Thymus (tissue), 11 donors: ENCODE data around the gene KCNG2. TPM values are rescaled to one million over a fixed set of nuclear protein-coding genes. Genes with fewer than 3 reads are reported as not detected.

Experiments
- DNase-seq, 9 donors: peaks; one replicate each; pipeline ENCODE4 v3.0.0-alpha.2; 2013; ENCODE audit warnings: low spot score in 9 of 9, low read depth in 6 of 9, missing footprints in 1 of 9
- H3K27ac ChIP-seq, 2 donors: one replicate each; pipeline ENCODE4 v1.5.1; 2013; ENCODE audit warnings: control low read depth in 1 of 2, low read depth in 1 of 2, low read length in 1 of 2, mild to moderate bottlenecking in 1 of 2, moderate library complexity in 1 of 2
- H3K27me3 ChIP-seq, 2 donors: one replicate each; pipeline ENCODE4 v1.5.1; 2013; ENCODE audit warnings: low read length in 1 of 2; ENCODE audit not compliant: control insufficient read depth in 2 of 2, insufficient read depth in 1 of 2
- H3K36me3 ChIP-seq, 2 donors: one replicate each; pipeline ENCODE4 v1.5.1; 2013; ENCODE audit warnings: low read length in 1 of 2, mild to moderate bottlenecking in 1 of 2, moderate library complexity in 1 of 2; ENCODE audit not compliant: control insufficient read depth in 2 of 2, insufficient read depth in 2 of 2
- H3K4me1 ChIP-seq, 2 donors: one replicate each; pipeline ENCODE4 v1.5.1; 2013; ENCODE audit warnings: low read length in 2 of 2; ENCODE audit not compliant: control insufficient read depth in 2 of 2, insufficient read depth in 2 of 2
- H3K4me3 ChIP-seq, 2 donors: one replicate each; pipeline ENCODE4 v1.5.1; 2013; ENCODE audit warnings: low read length in 2 of 2, control low read depth in 1 of 2, mild to moderate bottlenecking in 1 of 2
- H3K9me3 ChIP-seq, 2 donors: one replicate each; pipeline ENCODE4 v1.5.1; 2013; ENCODE audit warnings: low read length in 1 of 2, mild to moderate bottlenecking in 1 of 2; ENCODE audit not compliant: control insufficient read depth in 2 of 2, insufficient read depth in 1 of 2
- WGBS: extraction: QIAGEN DNeasy Blood & Tissue Kit; methylation state at CpG from one replicate; pipeline ENCODE4 v1.1.7; 2013; 5-methylcytosine and 5-hydroxymethylcytosine counted together
- polyA plus RNA-seq: library from polyadenylated mRNA; stranded (reverse); fragments of 200-250 nt; gene quantifications from one replicate; pipeline ENCODE4 v1.2.3, GENCODE V29; 2013
- total RNA-seq: library from RNA; stranded (reverse); fragments of 120-200 nt; gene quantifications from one replicate; pipeline ENCODE4 v1.2.4, GENCODE V29; 2013
- donor health status: healthy.

KCNG2 gene
- total and polyA plus RNA-seq, 2 donors, result 0.14 to 0.19 TPM

DNA sequence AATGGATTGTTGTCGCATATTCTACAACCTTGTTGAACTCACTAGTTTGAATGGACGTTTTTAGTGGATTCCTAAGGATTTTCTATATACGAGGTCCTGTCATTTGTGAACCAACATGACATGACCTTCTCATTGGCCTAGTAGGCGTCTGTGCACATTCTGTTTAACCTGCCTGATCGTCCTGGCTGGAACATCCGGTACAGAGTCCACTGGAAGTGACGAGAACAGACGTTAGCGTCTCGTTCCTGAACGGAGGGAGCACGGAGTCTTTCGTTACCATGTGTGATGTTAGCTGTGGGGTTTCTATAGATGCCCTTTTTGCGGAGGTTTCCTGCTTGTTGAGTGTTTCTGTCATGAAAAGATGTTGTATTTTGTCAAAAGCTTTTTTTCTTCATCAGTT lies 91.8 kb downstream of the KCNG2 start:
- H3K27me3 ChIP-seq, result no peaks in the 10 kb centered on the region
- WGBS, result 96% methylated on average over 14 of the region's 14 CpGs
- H3K27ac ChIP-seq, result no peak overlapping the region
- H3K36me3 ChIP-seq, result no peaks in the 10 kb centered on the region
- DNase-seq, result no peak
- H3K4me1 ChIP-seq, result no peaks in the 10 kb centered on the region
- H3K4me3 ChIP-seq, result no peak overlapping the region
- H3K9me3 ChIP-seq, result peaks cover under 1 to 36% of the 10 kb centered on the region in 2 donors

- Histone ChIP-seq H3K4me3 (no peak overlapping the region), H3K4me1 (no peaks in the 10 kb centered on the region), H3K27me3 (no peaks in the 10 kb centered on the region), H3K9me3 (peaks cover 0 to 25% of the 10 kb centered on the region in 2 donors), H3K36me3 (no peaks in the 10 kb centered on the region), H3K27ac (no peak overlapping the region)
- 92% methylated on average over 5 of the region's 5 CpGs for WGBS
- no peak for DNase-seq
Observed at GRCh38 chr18:79890674-79891073, 92.9 kb downstream of the KCNG2 start.

- peaks cover 10 to 47% of the 10 kb centered on the region in 2 donors for H3K9me3 ChIP-seq
- WGBS, result 96% methylated on average over 3 of the region's 3 CpGs
- no peak for DNase-seq
Observed at GRCh38 chr18:79896738-79897137, 99.0 kb downstream of the KCNG2 start.

DNA sequence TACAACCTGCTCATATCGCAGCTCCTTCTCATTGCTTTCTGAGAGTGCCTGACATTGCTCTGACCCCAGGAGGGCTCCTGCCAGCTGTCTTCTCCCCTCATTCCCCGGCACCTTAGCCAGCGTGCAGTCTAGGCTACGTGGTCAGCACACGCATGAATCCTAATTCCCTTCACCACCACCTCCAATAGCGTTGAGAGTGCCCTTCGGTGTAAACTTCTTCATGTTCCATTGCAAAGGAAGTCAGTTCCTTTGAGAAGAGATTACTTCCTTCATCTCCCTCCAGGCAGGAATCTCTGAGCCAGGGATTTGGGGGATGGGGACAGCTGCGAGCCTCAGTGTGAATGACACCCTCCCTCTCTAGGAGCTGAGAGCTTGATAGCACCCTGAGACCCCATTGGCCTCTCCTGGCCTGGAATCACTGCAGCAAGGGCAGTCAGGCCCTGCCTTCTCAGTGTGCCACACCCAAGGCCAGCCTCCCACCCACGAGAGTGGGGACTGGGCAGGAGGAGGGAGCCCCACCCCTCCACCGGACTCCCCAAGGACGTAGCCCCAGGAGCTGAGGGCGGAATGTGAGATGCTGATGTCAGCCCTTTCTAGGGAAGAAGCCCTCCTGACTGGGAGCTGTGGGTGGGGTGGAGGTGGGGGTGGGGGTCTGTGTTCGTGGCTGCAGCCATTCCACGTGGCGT lies 100.3 kb downstream of the KCNG2 start:
- WGBS, result 97% methylated on average over 15 of the region's 15 CpGs
- H3K27me3 ChIP-seq, result no peaks in the 10 kb centered on the region
- H3K4me1 ChIP-seq, result no peaks in the 10 kb centered on the region
- no peak for DNase-seq
- no peak overlapping the region for H3K4me3 ChIP-seq
- H3K9me3 ChIP-seq, result peaks cover 16 to 60% of the 10 kb centered on the region in 2 donors
- no peak overlapping the region for H3K27ac ChIP-seq
- H3K36me3 ChIP-seq, result peaks cover 2 to 9% of the 10 kb centered on the region in 2 donors

More at GRCh38 chr18:79896738-79897137, 99.0 kb downstream of the KCNG2 start:
- H3K27ac ChIP-seq, result no peak overlapping the region
- H3K27me3 ChIP-seq, result no peaks in the 10 kb centered on the region
- H3K36me3 ChIP-seq, result no peaks in the 10 kb centered on the region
- no peak overlapping the region for H3K4me3 ChIP-seq
- no peaks in the 10 kb centered on the region for H3K4me1 ChIP-seq

- peaks cover 20 to 69% of the 10 kb centered on the region in 2 donors for H3K9me3 ChIP-seq
- no peaks in the 10 kb centered on the region for H3K27me3 ChIP-seq
- H3K4me3 ChIP-seq, result no peak overlapping the region
- no peaks in the 10 kb centered on the region for H3K4me1 ChIP-seq
- H3K27ac ChIP-seq, result no peak overlapping the region
- peaks cover 5 to 19% of the 10 kb centered on the region in 2 donors for H3K36me3 ChIP-seq
- 86% methylated on average over 70 of the region's 70 CpGs for WGBS
- no peak for DNase-seq
Observed at GRCh38 chr18:79898952-79899608, 101.3 kb downstream of the KCNG2 start.

- Histone ChIP-seq H3K27ac (no peak overlapping the region), H3K27me3 (no peaks in the 10 kb centered on the region), H3K4me1 (no peaks in the 10 kb centered on the region), H3K4me3 (no peak overlapping the region), H3K9me3 (peaks cover 20 to 77% of the 10 kb centered on the region in 2 donors), H3K36me3 (peaks cover 5 to 26% of the 10 kb centered on the region in 2 donors)
- DNase-seq, result no peak
- WGBS, result 94% methylated on average over 53 of the region's 53 CpGs
Observed at GRCh38 chr18:79899609-79900445, 102.1 kb downstream of the KCNG2 start.

DNA sequence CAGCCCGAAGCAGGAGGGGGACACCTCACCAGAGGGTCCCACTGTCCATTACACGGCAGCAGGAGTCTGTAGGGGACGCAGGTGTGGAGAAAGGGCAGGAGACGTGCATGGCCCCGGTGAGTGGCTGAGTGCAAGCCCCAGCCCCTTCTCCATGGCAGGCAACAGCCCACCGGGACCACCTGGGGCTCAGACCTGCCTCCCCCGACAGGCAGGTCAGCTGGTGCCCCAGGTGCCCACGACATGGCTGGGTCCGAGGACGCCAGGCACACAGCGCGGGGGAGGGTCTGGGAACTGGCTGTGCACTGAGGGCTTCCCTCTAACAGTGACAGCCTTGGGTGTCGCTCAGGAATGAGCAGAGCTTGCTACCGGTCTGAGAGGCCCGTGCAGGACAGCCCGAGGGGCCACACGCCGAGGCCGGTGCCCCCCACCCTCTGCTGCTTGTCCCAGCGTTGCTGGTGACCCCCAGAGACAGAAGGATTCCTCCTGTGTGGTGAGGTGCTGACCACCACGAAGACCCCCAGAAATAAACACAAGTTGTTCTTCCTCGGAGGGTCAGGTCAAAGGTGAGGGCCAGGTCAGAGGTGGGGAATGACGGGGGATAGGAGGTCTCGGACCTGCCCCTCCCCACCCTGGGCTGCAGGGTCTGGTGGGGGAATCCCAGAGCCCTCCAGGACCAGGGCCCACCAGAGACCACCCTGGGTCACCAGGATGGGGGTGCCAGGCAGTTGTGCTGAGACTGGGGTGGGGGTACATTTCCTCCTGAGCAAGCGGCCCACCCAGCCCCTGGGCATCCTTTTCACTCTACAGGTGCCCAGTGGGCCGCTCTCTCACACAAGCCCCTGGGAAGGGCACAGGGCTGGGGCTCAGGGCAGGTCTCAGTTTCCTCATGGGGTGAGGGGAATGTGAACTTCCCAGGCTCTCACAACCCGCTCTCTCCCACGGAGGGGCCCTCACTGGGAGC lies 103.2 kb downstream of the KCNG2 start:
- no peaks in the 10 kb centered on the region for H3K4me1 ChIP-seq
- no peak overlapping the region for H3K4me3 ChIP-seq
- WGBS, result 98% methylated on average over 28 of the region's 28 CpGs
- peaks cover 5 to 26% of the 10 kb centered on the region in 2 donors for H3K36me3 ChIP-seq
- H3K27me3 ChIP-seq, result no peaks in the 10 kb centered on the region
- peaks cover 20 to 85% of the 10 kb centered on the region in 2 donors for H3K9me3 ChIP-seq
- no peak overlapping the region for H3K27ac ChIP-seq
- no peak for DNase-seq

DNA sequence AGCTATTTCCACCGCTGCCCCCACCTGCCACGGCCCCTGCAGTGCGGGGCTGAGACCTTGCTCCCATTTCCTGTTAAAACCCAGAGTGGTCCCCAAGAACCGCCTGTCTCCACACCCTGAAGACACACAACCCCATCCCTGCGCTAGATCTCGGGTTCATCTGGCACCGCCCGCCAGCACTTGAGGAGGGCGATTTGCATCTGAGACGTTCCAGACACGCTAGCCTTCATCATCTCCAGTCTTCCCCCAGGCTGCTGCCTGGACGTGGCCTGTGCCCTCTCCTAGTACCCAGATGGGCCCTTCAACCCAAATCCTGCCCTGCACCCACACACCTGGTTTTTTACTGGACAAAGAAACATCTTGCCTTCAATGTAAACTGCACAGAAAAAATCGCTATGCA lies 103.9 kb downstream of the KCNG2 start:
- Histone ChIP-seq H3K4me1 (no peaks in the 10 kb centered on the region), H3K27me3 (no peaks in the 10 kb centered on the region), H3K27ac (no peak overlapping the region), H3K9me3 (peaks cover 20 to 82% of the 10 kb centered on the region in 2 donors), H3K36me3 (peaks cover 5 to 26% of the 10 kb centered on the region in 2 donors), H3K4me3 (no peak overlapping the region)
- DNase-seq, result no peak
- 98% methylated on average over 13 of the region's 13 CpGs for WGBS
